Measurements from ENCODE around the gene SOD2.
A peak's percentile ranks its signal among the peaks of the same experiment; 100 is the strongest.
"Not testable (repeated sequence)": the region's sequence is repeated elsewhere in the genome, so short reads cannot be mapped to it uniquely, and the experiment has no call there.

SOD2 gene

GRCh38 chr6:159693128-159693893 is at the start of gene SOD2:
SOD2 (minus strand) TSS chr6:159693241; CDS start chr6:159693167, 74 bp downstream.
- peak; percentile 91 for DNase-seq (ENCODE audit: low spot score)

DNA sequence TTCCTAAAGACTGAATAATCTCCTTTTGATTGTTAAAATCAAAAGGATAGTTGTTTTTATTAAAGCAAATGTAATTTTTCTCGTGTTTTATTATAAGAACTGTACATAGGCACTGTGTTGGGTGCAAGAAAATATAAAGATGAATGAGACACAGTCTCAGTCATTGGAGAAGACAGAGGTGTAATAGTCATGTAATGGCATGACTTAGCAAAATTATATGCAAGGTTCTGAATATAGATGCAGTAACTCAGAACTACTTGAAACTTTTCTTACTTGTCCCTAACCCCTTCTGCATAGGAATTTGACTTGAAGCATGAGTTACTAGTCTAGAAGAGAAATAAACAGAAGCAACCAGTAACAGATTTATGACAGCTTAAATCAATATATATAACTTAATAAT is 49.1 kb upstream of the SOD2 start:
- no peak for DNase-seq (ENCODE audit: low spot score)

GRCh38 chr6:159739341-159739740 is 46.3 kb upstream of the SOD2 start:
- DNase-seq (ENCODE audit: low spot score) = no peak

- DNase-seq (ENCODE audit: low spot score) = no peak
Observed at GRCh38 chr6:159736908-159737307, 43.9 kb upstream of the SOD2 start.

- not testable (repeated sequence) for DNase-seq (ENCODE audit: low spot score)
Observed at GRCh38 chr6:159733395-159733794, 40.4 kb upstream of the SOD2 start.

DNA sequence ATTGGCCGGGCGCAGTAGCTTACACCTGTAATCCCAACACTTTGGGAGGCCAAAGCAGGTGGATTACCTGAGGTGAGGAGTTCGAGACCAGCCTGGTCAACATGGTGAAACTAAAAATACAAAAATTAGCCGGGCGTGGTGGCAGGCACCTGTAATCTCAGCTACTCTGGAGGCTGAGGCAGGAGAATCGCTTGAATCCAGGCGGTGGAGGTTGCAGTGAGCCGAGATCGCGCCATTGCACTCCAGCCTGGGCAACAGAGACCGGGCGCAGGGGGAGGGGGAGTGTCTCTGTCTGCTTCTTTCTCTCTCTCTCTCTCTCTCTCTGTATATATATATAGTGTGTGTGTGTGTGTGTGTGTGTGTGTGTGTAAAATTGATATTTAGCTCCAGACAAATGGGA is 39.5 kb upstream of the SOD2 start:
- DNase-seq (ENCODE audit: low spot score) = not testable (repeated sequence)

- no peak for DNase-seq (ENCODE audit: low spot score)
Observed at GRCh38 chr6:159730332-159730676, 37.3 kb upstream of the SOD2 start.

DNA sequence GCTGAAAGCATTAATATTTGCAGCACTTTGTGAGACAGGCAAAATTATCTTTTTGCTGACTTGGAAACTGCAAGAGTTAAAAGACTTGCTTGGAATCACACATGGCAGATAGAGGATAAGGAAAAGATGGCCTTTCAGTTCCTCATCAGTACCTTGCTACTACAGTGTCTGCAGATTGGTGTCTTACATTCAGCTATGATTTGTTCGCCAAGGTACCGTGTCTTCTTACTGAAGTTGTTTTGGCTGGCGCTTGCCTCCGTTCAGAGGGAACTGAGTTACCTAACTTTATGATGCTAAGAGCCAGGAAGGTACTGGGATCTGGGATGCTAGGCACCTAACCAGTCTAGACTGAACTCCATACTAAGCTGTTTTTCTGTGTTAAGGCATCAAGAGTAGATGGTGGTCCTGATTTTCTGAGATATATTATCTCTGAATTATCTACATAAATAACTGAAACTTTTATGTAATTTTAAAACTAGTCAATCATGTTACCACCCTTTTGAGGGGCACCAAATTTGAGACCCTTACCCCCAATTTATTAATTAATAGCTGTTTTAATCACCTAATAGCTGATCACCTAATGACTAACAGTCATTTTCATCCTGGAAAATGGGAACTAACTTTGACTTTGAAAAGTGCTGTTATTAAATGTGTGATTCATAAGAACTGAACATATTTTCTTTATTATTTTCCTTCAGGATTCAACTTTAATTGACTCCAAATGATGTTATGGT is 36.7 kb upstream of the SOD2 start:
- DNase-seq (ENCODE audit: low spot score) = peak; percentile 18

DNA sequence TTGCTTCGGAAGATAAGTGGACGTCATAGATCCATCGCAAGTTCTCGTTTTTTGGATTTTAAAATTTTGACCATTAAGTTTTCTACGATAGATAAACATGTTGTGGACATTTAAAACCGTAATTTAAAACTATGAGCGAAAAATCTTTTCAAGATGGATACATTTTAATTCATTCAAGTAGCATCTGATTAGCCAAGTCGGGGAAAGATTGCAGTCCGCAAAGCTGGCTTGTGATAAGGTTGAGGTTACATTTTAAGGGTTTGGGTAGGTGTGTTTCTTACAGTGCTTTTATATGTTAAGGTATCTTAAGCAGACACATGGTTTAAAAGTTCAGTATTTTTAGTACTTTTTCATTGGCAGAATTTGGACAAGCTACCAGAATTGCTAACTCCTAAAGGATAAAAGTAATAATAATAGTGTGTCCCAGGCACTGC is 35.5 kb upstream of the SOD2 start:
- no peak for DNase-seq (ENCODE audit: low spot score)

DNA sequence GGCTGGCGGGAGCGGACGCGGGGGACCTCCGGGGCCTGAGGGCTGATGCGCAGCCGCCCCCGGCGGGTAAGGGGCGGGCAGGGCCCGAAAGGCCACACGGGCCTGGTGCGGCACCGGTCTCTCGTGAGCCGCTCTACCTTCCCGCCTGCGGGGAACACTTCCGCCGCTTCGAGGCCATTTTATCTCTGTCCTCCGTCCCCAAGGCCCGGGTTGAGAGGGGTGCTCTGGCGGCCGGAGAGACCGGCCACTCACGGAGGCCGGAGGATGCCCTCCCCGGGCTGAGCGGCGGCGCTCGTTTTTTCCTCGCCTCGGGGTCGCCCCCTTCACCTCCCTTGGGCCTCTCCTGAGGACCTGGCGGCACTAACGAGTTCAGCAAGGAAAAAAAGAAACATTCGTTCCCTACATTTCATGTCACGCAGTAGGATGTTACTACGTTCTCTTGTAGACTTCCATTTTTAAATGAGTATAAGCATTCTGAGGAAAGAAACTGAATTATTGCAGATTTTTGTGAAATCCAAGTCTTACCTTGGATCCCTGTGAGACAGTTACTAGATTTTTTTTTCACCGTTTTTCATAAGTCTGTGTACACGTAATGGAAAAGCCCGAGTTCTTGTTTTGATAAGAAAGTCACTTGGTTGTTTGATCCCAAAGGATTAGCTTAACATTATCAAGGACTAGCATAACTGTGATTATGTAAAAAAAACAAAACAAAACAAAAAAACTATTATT is 34.8 kb upstream of the SOD2 start:
- peak; percentile 70 for DNase-seq (ENCODE audit: low spot score)

DNA sequence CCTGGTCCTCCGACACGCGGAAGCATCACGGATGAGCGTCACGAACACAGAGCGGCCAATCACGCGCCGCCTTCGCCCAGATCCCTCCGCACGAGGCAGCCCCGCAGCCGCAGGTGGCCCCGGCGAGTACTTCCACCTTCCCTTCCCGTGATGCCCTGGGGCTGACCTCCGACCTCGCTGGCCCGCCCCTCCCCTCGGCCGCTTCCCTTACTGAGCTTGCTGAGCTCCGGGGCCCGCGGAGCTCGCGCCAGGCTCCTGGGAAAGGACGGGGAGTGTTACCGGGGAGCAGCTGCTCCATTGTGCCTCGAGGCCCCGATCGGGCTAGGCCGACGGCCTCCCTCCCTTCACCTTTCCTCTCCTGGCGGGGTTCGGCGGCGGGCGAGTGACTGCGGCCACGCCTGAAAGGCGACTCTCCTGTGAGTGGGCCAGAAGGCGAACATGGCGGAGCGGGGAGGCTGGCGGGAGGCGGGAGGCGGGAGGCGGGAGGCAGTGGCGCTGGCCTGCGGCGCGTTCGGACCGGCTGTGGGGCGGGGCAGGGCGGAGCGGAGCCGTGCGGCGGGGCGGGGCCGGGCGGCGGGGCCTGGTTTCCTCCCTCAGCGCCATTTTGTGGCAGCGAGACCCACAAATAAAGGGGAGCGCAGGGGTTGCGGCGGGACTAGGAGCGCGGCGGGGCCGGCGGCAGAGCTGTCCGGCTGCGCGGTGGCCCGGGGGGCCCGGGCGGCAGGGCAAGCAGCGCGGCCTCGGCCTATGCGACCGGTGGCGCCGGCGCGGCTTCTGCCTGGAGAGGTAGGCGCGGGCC is 34.1 kb upstream of the SOD2 start, which contains the start of gene WTAP:
Gene WTAP (plus strand): TSS at position 589 of the 799 bp plus-strand sequence. CDS start 8,760 bp downstream, outside the sequence.
- DNase-seq (ENCODE audit: low spot score) = peak; percentile 95

DNA sequence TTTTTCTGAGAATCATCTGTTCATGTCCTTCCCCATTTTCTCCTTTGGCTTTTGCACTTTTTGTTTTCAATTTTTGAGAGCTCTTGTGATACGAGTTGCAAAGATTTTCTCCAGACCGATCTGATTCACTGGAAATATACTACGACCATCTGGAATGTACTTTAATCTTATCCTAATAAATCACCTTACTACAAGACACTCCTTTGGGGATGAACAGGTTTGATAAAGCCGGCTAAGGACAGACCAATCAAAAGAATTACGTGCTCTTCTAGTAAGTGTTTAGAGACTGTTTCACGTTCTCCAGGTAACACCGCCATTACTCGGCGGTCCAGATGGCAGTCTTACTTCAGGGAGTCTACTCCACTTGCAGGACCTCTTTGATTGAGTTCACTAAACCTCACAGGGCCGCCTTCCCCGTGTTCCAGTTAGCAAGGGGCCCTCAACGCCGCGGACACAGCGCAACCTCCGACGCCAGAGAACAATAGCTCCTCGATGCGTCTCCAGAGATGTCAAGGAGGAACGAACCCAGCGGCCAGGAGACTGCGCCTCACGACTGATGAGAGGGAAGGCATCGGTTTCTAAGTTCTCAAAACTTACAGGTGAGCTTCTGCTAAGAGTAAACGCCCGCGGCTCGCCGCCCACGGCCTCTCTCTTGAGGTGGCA is 33.3 kb upstream of the SOD2 start:
- no peak for DNase-seq (ENCODE audit: low spot score)

- DNase-seq (ENCODE audit: low spot score) = not testable (repeated sequence)
Observed at GRCh38 chr6:159725208-159725607, 32.2 kb upstream of the SOD2 start.

- DNase-seq (ENCODE audit: low spot score) = no peak
Observed at GRCh38 chr6:159724778-159725177, 31.7 kb upstream of the SOD2 start.

- DNase-seq (ENCODE audit: low spot score) = no peak
Observed at GRCh38 chr6:159723259-159723658, 30.2 kb upstream of the SOD2 start.

DNA sequence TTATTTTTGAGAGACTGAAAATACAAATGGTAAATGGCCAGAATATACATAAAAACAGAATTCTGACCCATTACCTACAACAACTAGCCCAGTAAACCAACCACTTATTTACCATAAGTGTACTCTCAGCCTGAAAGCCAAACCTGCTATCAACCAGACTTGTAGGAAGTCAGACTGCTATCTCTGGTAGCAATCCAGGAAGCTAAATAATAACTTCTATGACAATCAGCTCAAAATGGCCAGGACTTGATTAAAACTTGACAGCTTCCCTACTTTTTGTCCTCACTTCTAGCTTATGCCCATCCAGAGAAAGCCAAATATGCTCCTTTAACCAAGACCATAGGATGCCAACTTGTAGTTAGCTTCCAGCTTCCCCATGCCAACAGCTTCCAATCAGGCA is 29.6 kb upstream of the SOD2 start:
- no peak for DNase-seq (ENCODE audit: low spot score)

DNA sequence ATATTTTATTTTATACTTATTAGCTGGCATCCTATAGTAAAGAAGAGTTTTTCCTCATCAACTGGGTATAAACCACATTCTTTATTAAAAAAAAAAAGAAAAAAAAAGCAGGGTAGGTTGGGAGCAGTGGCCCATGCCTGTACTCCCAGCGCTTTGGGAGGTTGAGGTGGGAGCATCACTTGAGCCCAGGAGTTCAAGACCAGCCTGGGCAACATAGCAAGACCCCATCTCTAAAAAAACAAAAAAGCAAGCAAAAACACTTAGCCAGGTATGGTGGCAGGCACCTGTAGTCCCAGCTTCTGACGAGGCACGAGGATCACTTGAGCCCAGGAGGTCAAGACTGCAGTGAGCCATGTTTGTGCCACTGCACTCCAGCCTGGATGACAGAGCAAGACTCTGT is 28.9 kb upstream of the SOD2 start:
- not testable (repeated sequence) for DNase-seq (ENCODE audit: low spot score)

GRCh38 chr6:159720708-159721107 is 27.7 kb upstream of the SOD2 start:
- peak; percentile 59 for DNase-seq (ENCODE audit: low spot score)

DNA sequence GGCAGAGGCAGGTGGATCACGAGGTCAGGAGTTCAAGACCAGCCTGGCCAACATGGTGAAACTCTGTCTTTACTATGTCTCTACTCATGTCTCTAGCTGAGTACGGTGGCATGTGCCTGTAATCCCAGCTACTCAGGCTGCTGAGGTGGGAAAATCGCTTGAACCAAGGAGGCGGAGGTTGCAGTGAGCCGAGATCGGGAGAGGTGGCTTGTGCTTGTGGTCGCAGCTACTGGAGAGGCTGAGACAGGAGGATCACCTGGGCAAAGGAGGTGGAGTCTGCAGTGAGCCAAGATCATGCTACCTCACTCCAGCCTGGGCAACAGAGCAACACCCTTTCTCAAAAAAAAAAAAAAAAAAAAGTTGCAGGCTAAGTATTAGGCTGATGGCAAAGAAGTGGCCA is 26.2 kb upstream of the SOD2 start:
- no peak for DNase-seq (ENCODE audit: low spot score)

DNA sequence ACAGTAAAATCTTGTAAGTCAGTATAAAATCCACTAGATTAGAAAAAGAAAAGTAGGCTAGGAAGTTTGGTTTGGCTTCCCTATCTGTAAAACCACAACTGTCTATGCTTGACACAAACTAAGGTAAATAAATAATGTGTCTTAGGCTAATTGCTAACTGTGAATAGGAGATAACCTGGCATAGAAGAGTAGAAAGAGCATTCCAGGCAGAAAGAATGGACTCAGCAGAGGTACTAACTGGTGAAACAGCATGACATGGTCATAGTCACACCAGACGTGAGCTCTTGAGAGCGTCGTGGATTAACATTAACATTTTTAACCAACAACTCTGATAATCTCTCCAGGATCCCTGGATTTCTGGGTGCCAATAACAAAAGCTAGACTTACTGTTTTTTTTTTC is 25.6 kb upstream of the SOD2 start:
- DNase-seq (ENCODE audit: low spot score) = no peak
